ENCODE data around the gene TCF7L1.

- no peak for TF ChIP-seq EZH2 (IDR thresholded peaks at IDR 0.05; ENCODE audit: borderline replicate concordance, low read depth, low read length, severe bottlenecking)
- no peak for TF ChIP-seq CTCF (IDR thresholded peaks at IDR 0.05; ENCODE audit: extremely low read depth in 1 of 2, insufficient read depth in 1 of 2, low read depth in 1 of 2, low read length in 2 of 2)
- TF ChIP-seq POLR2A (IDR thresholded peaks at IDR 0.05; ENCODE audit: low read depth, low read length): no peak
- TF ChIP-seq MAX (IDR thresholded peaks at IDR 0.05; ENCODE audit: insufficient read depth, insufficient read length): no peak
- TF ChIP-seq POLR2AphosphoS5 (IDR thresholded peaks at IDR 0.05; ENCODE audit: insufficient read depth, low read depth, low read length): no peak
- TF ChIP-seq GATA2 (IDR thresholded peaks at IDR 0.05; ENCODE audit: insufficient read depth, insufficient read length, low read depth, low read length): no peak
Observed at GRCh38 chr2:85287721-85288120, 154.5 kb downstream of the TCF7L1 start.

All from endothelial cell of umbilical vein (primary cell).